Sciatic nerve (tissue), 2 donors: Measurements from ENCODE around the gene ZFR. TPM values are rescaled to one million over a fixed set of nuclear protein-coding genes. Genes with fewer than 3 reads are reported as not detected.
A peak's percentile ranks its signal among the peaks of the same experiment; 100 is the strongest.

ENCODE experiments used
- ATAC-seq: fragments of 200-7000 bp; cut with Tn5 transposase; one replicate; pipeline ENCODE4 v1.9.1; 2020; ENCODE audit warnings: mild to moderate bottlenecking, moderate library complexity
- DNase-seq: peaks from one replicate; pipeline ENCODE4 v3.0.0-alpha.2; 2020; ENCODE audit warnings: low spot score
- intact Hi-C: fragments of 100-400 bp; cut with DNase I; formaldehyde crosslinking; loops from one replicate; pipeline ENCODE4 v1.14.2; 2022
- total RNA-seq: library from RNA; stranded (reverse); fragmentation: NEBNext Ultra II Directional; extraction: Animal tissue kit (Norgen Biotek cat#: 25700); gene quantifications from one replicate; pipeline ENCODE4 v1.2.1, GENCODE V29; 2021
- donor health status: DM: no; HTN: no; CAD: no.
- donor health status: DM: no; HTN: no; CAD: no.

Gene ZFR
- total RNA-seq = 78.4 TPM

DNA sequence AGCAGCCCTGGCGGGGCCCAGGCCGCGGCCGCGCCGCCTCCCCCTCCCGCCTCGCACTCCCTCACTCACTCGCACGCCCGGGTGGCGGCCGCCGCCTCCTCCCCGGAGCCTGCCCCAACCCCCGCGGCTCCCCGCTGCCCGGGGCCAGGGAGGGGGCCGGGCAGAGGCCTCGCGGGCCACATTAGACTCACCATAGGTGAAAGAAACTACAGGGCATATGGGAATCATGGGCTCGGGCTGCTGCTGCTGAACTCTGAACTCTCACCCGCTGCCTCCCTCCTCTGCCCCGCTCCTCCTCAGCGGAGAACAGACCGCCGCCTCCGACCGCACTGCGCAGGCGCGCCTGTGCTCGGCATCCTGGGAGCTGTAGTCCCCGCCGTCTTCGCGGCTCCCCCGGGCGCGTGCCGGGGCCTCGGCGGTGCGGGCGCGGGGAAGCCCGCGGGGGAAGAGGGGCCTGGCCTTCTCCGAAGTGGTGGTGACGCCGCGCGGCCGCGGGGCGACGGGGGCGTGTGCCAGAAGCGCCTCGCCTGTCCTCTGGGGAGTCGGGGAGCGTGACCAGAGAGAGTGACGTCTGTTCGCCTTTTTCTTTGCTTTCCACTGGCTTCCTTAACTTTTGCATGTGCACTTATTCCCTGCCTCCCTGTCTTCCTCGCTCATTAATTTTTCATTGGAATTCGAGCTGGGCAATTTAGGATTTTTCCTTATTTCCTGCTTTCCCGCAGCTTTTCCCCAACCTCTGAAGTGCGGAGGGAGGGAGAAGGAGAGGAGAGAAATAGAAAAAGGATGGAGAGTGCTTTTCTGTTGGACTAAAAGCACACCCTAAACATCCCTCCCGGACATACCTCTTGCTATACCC, at the start of gene ZFR:
Gene ZFR, minus strand, starts transcription at position 310 of the 856 bp plus-strand sequence. Its CDS starts 82 bp downstream, at position 228.
- DNase-seq = peak; percentile 95
- ATAC-seq = peak; percentile 98
- intact Hi-C loops = no loop called here

DNA sequence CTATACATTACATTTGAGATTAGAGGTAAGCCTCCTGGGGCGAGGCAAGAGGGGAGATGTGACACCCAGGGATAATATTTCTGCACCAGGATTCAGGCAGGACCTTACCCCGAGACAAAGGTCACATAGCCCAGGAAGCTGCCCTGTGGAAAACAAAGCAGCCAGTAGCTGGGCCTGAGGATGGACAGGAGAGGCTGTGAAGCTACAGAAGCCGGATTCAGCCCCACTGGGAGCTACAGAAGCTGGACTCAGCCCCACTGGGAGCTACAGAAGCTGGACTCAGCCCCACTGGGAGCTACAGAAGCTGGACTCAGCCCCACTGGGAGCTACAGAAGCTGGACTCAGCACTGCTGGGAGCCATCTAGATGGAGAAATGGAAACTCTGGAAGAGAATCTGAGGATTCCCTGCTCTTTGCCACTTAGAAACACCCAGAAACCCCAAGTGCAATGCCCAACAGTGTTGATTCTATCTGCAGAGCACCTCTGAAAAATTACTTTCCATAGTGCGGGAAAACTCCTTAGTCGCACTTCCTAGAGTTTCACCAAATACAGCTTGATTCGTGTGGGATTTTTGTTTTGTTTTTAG, 46.5 kb upstream of the ZFR start:
- intact Hi-C loops = no loop called here
- DNase-seq = no peak
- no peak for ATAC-seq

DNA sequence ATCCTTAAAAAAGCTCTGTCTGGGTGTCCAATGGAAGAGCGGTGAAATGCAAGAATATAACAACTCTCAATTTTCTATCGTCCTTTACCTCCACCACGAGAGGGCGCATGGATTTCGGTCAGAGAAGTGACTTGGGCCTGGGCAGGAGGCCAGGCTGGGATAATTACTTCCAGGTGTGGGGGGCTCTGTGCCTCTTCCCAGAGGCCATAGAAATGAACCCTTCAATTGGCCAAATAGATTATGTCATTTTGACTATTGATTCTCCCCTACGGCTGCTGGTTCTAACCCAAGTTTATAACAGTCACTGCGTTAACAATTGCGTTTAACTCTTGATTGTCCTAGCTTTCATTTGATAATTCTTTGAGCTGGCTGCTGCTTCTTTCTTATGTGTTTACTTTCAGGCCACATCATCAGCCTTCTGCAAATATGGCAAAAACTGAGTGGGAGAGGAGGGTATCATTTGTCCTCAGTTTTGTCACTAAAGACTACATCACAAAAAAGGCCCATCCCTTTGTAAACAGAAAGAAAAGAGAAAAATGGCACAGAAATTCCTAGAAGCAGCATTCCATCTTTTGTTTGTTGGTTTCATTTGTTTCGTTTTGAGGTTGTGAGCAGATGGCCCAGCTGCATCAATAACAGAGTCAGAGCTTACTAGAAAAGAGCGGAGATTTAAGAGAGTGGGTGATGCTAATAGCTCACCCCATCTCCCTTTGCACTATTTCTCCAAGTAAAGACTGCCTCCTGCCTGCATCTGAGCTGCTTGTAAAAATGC, 45.4 kb upstream of the ZFR start:
- intact Hi-C loops = loop anchor here (10.0 kb wide), 1 partner anchor 125 kb away; no protein-coding TSS in a partner anchor
- ATAC-seq = peak; percentile 95
- DNase-seq = peak; percentile 95

DNA sequence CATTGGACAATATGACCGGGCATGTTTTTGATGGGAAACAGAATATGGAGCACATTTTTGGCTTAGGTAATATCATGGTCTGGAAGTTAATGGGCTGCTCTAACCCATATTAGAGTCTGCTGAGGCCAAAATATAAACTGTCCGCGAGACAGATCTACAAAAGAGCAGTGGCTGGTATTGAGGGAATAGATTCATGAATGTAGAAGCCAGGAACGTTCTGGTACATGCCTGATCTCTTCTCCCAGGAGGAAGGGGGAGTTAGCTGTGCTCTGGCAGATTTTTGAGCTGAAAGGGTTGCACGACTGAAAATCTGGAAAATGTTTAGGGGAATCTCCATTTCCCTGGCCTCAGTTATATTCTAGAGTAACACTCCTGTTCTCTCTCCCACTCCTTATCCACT, 42.9 kb upstream of the ZFR start:
- DNase-seq (no peak), ATAC-seq (no peak)
- intact Hi-C loops = loop anchor here (10.0 kb wide), 1 partner anchor 127 kb away; no protein-coding TSS in a partner anchor

DNA sequence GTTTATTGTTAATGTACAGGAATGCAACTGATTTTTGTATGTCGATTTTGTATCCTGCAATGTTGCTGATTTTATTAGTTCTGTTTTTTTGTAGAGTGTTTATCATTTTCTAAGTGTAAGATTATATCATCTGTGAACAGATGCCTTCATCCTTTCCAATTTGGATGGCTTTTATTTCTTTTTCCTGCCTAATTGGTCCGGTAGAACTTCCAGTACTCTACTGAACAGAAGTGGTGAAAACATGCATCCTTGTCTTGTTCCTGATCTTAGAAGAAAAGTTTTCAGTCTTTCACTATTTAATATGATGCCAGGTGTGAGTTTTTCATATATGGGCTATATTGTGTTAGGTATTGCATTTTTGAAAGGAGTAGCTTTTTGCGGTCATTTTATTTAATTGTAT, 42.5 kb upstream of the ZFR start:
- ATAC-seq (no peak), DNase-seq (no peak)
- intact Hi-C loops = loop anchor here (10.0 kb wide), 1 partner anchor 128 kb away; no protein-coding TSS in a partner anchor

DNA sequence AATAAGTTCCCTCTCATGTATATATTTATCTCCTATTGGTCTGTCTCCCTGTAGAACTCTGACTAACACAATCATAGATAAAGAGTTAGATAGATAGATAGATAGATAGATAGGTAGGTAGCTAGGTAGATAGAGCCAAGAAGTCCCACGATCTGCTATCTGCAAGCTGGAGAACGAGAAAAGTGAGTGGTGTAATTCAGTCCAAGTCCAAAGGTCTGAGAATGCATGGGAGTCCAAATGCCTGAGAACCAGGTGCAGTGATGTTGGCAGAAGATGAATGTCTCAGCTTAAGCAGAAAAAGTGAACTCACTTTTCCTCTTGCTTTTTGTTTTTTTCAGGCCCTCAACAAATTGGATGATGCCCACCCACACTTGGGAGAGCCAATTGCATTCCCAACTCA, 37.7 kb upstream of the ZFR start:
- no peak for DNase-seq
- ATAC-seq = no peak
- intact Hi-C loops = loop anchor here (10.0 kb wide), 1 partner anchor 133 kb away; no protein-coding TSS in a partner anchor

DNA sequence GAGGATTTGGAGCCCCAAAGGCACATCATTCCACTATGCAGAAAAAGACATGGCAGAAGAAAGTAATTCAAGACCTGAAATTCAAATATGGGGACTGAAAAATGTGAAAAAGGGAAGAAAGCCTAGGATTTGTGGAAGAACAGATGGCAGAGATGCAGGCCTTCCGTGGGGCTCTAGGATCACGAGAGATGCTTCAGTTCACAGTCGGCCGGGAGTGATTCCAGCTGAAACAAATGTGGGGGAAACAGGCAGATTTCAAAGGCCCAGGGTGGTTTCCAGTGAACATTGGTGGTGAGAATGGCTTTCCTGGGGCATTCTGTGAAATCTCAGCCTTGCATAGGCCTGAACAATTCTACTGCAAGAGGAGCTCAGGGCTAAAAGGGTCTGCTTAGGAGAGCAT, 34.6 kb upstream of the ZFR start:
- no peak for DNase-seq
- ATAC-seq = no peak
- intact Hi-C loops = no loop called here

DNA sequence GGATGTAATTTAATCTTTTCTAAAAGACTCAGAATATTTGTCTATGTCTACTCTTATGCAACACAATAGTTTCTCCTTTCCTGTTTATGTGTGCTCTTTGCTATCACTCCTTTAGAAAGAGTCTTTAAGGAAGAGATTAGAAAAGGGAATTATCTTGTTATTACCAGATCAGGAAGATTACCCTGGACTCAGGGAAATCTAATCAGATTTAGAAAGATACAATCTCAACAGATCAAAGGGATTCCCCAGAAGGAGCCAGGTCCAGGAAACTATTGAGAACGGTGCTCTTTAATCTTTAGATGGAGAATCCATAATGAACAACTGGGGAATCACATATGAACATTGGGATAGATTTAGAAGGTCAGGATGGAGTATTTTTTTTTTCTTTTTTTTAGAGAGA, 32.4 kb upstream of the ZFR start:
- intact Hi-C loops = no loop called here
- DNase-seq (no peak), ATAC-seq (no peak)

DNA sequence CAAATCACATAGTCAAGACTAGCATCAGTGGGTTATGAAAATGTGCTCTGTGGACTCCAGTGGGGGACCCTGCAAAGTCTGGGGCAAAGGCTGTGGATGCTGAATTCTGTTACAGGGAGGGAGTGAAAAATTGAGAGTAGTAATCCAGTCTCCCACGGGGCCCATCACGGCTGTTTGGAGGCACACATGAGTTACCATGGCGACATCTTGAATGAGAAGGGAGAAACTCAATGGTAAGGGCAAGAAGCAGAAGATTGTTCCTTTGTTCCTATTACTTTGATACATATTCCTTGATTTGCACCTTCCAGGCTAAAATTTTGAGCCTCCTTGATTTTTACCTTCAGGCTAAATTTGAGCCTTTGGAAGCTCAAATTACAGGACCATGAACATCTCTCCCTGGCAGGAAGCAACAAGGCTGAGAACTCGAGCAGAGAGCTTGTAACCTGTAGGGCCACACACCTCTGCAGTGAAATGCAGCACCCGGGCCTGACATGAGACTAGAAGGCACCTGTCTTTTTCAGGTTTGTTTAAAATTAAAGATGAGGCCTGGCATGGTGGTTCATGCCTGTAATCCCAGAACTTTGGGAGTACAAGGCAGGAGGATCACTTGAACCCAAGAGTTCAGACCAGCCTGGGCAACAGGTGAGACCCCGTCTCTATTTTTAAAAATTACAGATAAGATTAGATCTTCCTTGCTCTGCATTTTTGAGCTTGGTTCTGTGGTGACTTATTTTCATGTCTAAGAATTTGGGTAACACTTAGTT, 31.0 kb upstream of the ZFR start:
- ATAC-seq (no peak), DNase-seq (no peak)
- intact Hi-C loops = no loop called here

DNA sequence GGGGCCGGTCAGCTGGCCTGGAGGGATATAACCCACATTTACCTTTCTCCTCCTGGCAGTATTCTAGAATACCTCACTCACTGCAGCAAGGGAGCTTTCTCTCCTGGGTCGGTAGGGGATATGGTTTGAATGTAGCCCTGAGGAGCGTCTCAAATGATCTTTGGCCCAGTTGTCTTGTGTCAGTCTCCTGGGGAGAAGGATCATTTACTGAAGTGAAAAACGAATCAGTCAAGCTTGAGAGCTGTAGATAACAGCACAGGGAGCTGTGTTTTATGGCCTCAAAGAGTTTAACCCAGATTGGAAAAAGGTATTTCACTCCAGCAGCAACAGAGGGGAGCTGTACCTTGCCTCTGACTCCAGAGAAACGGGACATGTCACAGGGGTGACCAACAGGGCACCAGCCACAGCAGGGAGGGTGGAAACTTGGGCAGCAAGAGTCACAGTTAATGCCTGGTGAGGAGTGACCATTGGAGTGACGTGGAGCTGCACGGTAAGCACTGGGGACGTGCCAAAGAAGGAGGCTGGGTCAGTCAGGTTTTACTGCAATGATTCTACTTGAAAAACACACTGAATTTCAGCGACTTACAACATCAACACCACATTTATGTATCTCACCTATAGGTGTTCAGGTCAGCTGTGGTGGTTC, 29.8 kb upstream of the ZFR start:
- intact Hi-C loops = no loop called here
- ATAC-seq (no peak), DNase-seq (no peak)

DNA sequence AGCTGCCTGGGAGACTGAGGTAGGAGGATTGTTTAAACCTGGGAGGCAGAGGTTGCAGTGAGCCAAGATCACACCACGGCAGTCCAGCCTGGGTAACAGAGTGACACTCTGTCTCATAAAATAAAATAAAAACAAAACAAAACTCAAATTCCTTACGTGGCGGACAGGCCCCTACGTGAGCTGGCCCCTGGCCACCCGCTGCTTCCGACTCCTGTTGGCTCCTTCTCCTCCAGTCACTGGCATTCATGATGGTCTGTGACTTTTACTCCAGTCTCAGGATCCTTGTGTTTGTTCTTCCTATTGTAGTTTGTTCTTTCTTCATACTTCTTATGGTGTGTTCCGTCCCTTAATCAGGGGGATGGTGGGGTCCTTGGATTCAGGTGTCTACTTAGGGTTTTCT, 28.5 kb upstream of the ZFR start:
- no peak for DNase-seq
- ATAC-seq = no peak
- intact Hi-C loops = no loop called here

DNA sequence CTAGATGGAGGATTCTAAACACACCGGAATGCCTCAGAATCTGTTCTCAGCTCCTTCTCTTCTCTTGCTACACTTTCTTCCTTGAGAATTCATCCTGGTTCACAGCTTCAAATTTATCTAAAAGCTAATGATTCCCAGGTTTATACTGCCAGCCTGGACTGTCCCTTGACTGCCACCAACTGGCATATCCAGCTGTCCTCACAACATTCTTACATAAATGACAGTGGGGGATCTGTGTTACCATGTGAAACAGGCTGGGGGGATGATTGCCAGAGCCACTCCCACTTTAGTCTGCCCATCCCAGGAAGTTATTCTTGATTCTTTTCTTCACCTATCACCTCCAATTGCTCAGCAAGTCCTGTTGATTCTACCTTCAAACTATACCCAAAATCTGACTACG, 27.2 kb upstream of the ZFR start:
- ATAC-seq = no peak
- no peak for DNase-seq
- intact Hi-C loops = no loop called here

DNA sequence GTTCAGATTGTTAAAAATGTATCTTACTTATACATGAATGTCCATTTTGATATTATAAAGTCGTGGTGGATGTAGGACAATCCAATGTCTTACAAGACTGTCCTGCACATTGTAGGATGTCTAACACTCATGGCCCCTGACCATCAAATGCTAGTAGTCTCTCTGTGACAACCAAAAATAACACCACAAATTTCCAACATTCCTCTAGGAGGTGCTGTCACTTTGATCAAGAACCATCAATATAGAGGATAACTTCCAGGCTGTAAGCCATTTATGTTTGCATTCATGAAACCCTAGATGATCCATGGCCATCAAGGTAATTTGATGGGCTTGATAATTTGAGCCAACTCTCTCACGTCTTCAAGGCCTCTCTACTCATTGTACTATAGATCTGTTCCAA, 20.5 kb upstream of the ZFR start:
- intact Hi-C loops = no loop called here
- no peak for ATAC-seq

DNA sequence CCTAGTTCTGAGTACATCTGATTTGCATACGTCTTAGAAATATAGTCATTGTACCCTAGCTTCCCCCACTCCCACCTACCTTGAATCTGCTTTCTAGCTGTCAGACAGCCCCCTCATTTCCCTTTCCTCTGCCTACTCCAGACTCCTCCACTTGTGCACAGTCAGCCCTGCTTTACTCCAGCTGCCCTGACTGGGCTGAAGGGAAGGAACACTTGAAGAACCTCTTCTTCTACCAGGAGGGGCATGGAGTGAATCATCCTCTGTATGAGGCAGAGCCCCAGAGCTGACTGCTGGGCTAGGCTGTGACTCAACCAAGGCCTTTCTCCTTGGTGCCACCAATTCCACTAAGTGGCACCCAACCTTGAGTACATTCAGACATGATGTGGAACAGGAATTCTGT, 18.1 kb upstream of the ZFR start:
- intact Hi-C loops = no loop called here
- no peak for DNase-seq
- ATAC-seq = no peak

More for the DNA sequence above, 20.5 kb upstream of the ZFR start:
- DNase-seq = no peak

DNA sequence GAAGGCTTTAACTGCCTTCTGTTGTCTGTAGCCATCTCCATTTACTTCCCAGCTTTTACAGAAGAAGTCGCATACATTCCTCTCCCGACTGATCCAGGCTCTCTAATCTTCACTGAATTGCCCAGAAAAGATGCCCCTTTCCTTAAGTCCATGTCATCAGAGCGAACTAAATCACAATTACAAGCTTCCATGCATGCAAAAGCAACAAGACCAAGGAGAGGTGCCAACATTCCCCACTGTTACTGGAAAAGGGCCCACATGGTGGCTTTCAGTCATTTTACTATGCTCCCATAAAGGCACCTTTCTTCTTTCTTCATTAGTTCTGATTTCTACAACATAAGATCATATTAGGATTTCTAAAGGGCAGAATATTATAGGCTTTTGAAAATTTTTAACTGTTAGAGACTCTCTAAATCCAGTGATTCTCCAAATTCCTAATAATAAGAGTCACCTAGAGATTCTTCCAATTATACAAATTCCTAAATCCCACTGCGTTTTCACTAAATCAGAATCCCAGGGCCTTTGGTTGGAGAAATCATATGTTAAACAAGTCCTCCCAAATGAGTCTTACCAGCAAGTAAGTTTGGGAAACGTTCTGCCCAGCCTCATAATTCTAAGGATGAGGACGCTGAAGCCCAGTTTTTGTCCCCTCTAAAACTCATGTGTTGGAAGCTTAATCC, 17.0 kb upstream of the ZFR start:
- no peak for DNase-seq
- no peak for ATAC-seq
- intact Hi-C loops = no loop called here

DNA sequence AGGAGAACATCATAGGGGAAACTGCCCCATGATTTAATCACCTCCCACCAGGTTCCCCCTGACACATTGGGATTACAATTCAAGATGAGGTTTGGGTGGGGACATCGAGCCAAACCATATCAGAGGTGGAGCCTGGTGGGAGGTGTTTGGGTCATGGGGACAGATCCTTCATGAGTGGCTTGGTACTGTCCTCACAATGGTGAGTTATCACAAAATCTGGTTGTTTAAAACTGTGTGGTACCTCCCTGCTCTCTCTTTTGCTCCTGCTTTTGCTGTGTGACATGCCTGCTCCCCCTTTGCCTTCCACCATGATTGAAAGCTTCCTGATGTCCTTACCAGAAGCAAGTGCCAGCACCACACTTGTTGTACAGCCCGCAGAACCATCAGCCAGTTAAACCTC, 16.2 kb upstream of the ZFR start:
- DNase-seq = no peak
- no peak for ATAC-seq
- intact Hi-C loops = no loop called here

DNA sequence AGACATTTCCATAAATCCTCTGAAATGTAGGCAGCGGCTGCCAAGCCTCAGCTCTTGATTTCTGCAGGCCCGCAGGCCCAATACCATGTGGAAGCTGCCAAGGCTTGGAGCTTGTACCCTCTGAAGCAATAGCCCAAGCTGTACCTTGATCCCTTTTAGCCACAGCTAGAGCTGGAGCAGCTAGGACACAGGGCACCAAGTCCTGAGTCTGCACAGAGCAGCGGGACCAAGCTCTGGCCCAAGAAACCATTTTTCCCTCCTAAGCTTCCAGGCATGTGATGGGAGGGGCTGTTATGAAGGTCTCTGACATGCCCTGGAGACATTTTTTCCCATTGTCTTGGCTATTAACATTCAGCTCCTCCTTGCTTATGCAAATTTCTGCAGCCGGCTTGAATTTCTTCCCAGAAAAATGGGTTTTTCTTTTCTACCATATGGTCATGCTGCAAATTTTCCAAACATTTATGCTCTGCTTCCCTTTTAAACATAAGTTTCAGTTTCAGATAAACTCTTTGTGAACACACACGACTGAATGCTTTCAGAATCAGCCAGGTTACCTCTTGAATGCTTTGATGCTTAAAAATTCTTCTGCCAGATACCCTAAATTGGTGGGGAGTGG, 14.4 kb upstream of the ZFR start:
- intact Hi-C loops = no loop called here
- ATAC-seq (no peak), DNase-seq (no peak)

DNA sequence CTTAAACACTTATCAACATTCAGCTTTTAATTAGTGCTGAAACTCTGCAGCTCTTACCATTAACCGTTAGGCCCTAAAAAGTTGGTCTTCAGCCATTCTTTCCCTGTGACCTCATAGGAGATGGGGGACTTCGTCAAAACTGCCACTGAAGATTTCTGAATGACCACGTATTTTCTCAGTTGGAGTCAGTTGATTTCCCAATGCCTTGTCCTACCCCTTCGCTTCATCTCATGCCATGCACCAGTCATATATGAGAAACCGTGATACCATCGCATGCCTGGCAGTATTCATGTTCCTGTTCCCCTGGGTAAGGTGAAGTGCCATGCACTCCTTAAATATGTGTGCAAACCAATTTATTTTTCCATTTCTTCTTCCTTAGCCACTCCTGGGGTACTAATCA, 10.8 kb upstream of the ZFR start:
- DNase-seq (no peak), ATAC-seq (no peak)
- intact Hi-C loops = no loop called here
